Skeletal muscle satellite cell (primary cell): ENCODE measurements around the gene USP32.
A peak's percentile ranks its signal among the peaks of the same experiment; 100 is the strongest.

Experiments used
- H3K27me3 ChIP-seq: 2 replicates; pipeline ENCODE4 v1.7.0; 2013; ENCODE audit warnings: low read length; ENCODE audit not compliant: control insufficient read depth, insufficient read depth
- H3K36me3 ChIP-seq: 2 replicates; pipeline ENCODE4 v1.7.0; 2013; ENCODE audit warnings: mild to moderate bottlenecking, control low read depth, low read length; ENCODE audit not compliant: insufficient read depth
- H3K4me1 ChIP-seq: 2 replicates; pipeline ENCODE4 v1.7.0; 2013; ENCODE audit warnings: low read length; ENCODE audit not compliant: control insufficient read depth, insufficient read depth
- H3K4me2 ChIP-seq: 2 replicates; pipeline ENCODE4 v1.7.0; 2013; ENCODE audit warnings: mild to moderate bottlenecking, low read length
- H3K4me3 ChIP-seq: 2 replicates; pipeline ENCODE4 v1.7.0; 2013; ENCODE audit warnings: low read length
- H3K9ac ChIP-seq: 2 replicates; pipeline ENCODE4 v1.7.0; 2013; ENCODE audit warnings: mild to moderate bottlenecking, low read depth, low read length, moderate library complexity
- H3K9me3 ChIP-seq: replicated peaks from 2 replicates; pipeline ENCODE4 v1.7.0; 2013; ENCODE audit warnings: mild to moderate bottlenecking, control low read depth, low read length

The USP32 gene

DNA sequence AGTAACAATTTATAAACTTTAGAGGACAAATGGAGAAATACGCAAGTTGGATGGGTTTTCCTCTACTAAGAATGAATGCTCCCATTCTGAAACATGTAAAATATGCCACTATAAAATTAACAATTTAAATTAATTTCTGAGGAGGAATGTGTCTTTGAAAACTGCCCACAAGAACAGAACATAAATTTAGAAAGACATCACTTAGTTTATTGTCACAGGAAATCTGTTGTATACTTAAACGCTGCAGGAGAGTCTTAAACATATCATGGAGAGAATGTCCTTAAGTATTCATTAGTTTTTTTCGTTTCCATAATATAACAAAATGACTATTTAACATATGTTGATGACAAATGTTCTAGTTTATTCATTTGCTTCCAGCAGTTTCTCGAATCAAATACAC lies 29.6 kb downstream of the USP32 start:
- no peak overlapping the region for H3K9ac ChIP-seq
- no peak overlapping the region for H3K4me2 ChIP-seq
- no peaks in the 10 kb centered on the region for H3K36me3 ChIP-seq
- no peaks in the 10 kb centered on the region for H3K27me3 ChIP-seq
- peaks cover 3% of the 10 kb centered on the region for H3K4me1 ChIP-seq
- H3K9me3 ChIP-seq, result no peaks in the 10 kb centered on the region
- H3K4me3 ChIP-seq, result no peak overlapping the region

- no peak overlapping the region for H3K4me2 ChIP-seq
- no peak overlapping the region for H3K4me3 ChIP-seq
- no peaks in the 10 kb centered on the region for H3K36me3 ChIP-seq
- H3K9me3 ChIP-seq, result no peaks in the 10 kb centered on the region
- no peaks in the 10 kb centered on the region for H3K27me3 ChIP-seq
- H3K9ac ChIP-seq, result no peak overlapping the region
- H3K4me1 ChIP-seq, result peaks cover 6% of the 10 kb centered on the region
Measured at GRCh38 chr17:60361889-60362288, 30.0 kb downstream of the USP32 start.

GRCh38 chr17:60359415-60359814 lies 32.5 kb downstream of the USP32 start:
- Histone ChIP-seq H3K27me3 (no peaks in the 10 kb centered on the region), H3K4me3 (no peak overlapping the region), H3K4me2 (no peak overlapping the region), H3K9ac (no peak overlapping the region), H3K4me1 (peaks cover 25% of the 10 kb centered on the region), H3K36me3 (no peaks in the 10 kb centered on the region), H3K9me3 (no peaks in the 10 kb centered on the region)

DNA sequence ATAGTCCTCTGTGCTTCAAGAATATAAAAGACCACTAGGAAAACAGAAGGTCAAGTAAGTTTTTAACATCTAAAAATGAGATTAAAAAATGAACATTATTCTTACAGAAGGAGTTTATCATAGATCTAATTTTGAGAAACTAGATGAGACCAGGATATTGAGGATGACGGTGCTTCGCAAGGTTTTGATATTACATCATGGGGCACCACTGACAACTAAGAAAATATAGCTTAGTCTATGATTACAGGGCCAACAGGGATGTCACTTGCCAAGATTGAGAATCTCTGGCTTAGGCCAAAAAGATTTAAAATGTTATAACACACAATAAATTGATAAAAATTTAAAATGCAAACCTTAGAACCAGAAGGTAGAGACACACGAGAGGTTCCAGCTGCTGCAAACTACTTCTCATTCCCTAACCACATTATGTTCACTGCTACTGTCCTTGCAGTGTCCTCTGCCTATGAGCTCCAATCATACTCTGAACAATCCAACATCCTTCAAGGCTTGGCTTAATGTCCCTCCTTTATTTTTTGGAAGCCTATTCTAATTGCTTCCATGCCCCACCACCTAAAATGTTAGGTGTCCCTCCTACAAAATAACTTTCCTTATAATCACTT lies 33.2 kb downstream of the USP32 start:
- H3K4me2 ChIP-seq, result no peak overlapping the region
- no peak overlapping the region for H3K9ac ChIP-seq
- H3K36me3 ChIP-seq, result no peaks in the 10 kb centered on the region
- H3K9me3 ChIP-seq, result no peaks in the 10 kb centered on the region
- peaks cover 31% of the 10 kb centered on the region for H3K4me1 ChIP-seq
- no peak overlapping the region for H3K4me3 ChIP-seq
- no peaks in the 10 kb centered on the region for H3K27me3 ChIP-seq

DNA sequence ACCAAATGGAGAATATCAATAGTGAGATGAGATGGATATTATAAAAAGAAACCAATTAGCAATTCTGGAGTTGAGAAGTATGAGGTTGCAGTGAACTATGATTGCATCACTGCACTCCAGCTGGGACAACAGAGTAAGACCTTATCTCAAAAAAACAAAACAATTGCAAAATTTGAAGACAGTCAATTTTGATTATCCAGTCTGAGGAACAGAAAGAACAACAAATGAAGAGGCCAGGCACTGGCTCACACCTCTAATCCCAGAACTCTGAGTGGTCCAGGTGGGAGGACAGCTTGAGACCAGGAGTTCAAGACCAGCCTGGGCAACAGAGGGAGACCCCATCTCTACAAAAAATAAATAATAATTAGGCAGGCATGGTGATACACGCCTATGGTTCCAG lies 35.0 kb downstream of the USP32 start:
- H3K4me3 ChIP-seq, result no peak overlapping the region
- H3K36me3 ChIP-seq, result no peaks in the 10 kb centered on the region
- peaks cover 36% of the 10 kb centered on the region for H3K4me1 ChIP-seq
- H3K9ac ChIP-seq, result no peak overlapping the region
- H3K9me3 ChIP-seq, result no peaks in the 10 kb centered on the region
- no peak overlapping the region for H3K4me2 ChIP-seq
- H3K27me3 ChIP-seq, result no peaks in the 10 kb centered on the region

DNA sequence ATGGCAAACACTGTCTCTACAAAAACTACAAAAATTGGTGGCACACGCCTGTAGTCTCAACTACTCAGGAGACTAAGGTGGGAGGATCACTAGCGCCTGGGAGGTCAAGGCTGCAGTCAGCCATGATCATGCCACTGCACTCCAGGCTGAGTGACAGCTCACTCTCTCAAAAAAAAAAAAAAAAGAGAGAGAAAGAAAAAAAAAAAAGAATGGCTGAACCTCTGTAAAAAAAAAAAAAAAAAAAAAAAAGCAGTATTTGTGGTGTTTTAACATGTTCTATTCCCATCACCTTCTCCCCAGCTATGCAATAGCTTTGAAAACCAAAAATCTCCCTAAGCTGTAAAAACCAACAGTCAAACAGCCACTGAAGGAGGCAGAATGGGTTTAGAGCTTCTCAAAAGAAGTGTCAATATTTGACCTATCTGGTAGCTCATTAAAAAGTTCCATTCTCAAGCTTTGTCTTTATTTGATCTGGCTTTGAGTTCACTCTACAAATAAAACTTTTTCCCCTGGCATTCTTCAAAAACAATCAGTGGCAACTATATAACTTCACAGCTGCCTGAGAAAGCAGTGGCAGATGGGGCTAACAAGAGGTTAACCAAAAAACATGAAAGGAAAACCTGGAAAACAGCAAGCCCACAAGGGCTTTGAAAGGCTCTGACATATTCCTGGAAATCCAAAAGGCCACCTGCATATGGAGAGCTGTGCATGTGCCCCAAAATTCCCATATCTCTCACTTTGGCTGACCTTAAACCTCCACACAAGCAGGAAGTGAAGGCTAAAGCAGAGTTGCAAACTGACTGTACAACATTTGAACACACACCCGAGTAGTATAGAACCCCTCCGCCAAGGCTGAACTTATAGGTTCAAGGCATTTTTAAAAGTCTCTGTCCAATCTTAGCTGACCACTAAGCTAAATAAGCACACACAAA lies 36.0 kb downstream of the USP32 start:
- no peak overlapping the region for H3K4me2 ChIP-seq
- H3K27me3 ChIP-seq, result no peaks in the 10 kb centered on the region
- no peak overlapping the region for H3K4me3 ChIP-seq
- H3K4me1 ChIP-seq, result peaks cover 36% of the 10 kb centered on the region
- no peak overlapping the region for H3K9ac ChIP-seq
- no peaks in the 10 kb centered on the region for H3K9me3 ChIP-seq
- H3K36me3 ChIP-seq, result no peaks in the 10 kb centered on the region

- Histone ChIP-seq H3K4me3 (no peak overlapping the region), H3K9ac (no peak overlapping the region), H3K36me3 (no peaks in the 10 kb centered on the region)
Measured at GRCh38 chr17:60354223-60354622, 37.7 kb downstream of the USP32 start.

DNA sequence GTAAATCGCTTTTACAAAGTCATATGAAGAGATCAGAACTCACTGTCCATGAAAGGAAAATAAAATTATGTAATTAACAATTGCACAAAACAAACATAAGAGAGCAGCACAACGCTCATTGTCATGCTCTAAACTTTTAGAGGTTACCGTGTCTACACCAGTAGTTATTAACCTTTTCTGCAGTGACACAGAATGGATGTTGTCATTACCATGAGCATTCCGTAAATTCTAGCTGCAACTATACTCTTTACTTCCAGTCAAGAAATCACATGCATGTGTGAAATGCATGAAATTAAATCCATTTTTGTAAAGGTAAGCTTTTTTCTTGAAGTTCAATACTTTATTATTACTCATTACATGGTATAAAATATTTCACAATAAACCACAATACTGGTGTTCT lies 38.2 kb downstream of the USP32 start:
- Histone ChIP-seq H3K4me3 (no peak overlapping the region), H3K4me2 (peak overlapping the region; percentile 70), H3K4me1 (peaks cover 36% of the 10 kb centered on the region), H3K27me3 (no peaks in the 10 kb centered on the region), H3K9me3 (no peaks in the 10 kb centered on the region), H3K36me3 (no peaks in the 10 kb centered on the region), H3K9ac (no peak overlapping the region)

More at GRCh38 chr17:60354223-60354622, 37.7 kb downstream of the USP32 start:
- Histone ChIP-seq H3K9me3 (no peaks in the 10 kb centered on the region), H3K27me3 (no peaks in the 10 kb centered on the region), H3K4me1 (peaks cover 36% of the 10 kb centered on the region), H3K4me2 (peak overlapping the region; percentile 70)

DNA sequence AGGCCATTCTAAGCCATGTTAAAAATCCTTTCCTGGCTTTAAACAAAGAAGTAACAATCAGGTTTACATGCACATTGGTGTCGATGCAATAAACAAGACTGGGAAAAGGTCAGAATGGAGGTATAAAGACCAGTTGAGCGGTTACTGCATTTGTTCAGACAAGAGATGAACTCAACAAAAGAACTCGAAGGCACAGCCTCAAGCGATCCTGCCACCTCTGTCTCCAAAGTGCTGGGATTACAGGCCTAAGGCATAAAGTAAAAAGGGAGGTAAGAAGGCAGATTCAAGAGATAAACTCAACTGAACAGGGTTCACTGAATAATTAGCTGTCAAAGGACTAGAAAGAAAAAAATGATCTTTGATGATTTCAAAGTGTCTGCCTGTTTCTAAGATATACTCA lies 39.4 kb downstream of the USP32 start:
- no peak overlapping the region for H3K4me3 ChIP-seq
- peaks cover 33% of the 10 kb centered on the region for H3K4me1 ChIP-seq
- H3K27me3 ChIP-seq, result no peaks in the 10 kb centered on the region
- no peaks in the 10 kb centered on the region for H3K9me3 ChIP-seq
- no peak overlapping the region for H3K4me2 ChIP-seq
- H3K36me3 ChIP-seq, result no peaks in the 10 kb centered on the region
- no peak overlapping the region for H3K9ac ChIP-seq

DNA sequence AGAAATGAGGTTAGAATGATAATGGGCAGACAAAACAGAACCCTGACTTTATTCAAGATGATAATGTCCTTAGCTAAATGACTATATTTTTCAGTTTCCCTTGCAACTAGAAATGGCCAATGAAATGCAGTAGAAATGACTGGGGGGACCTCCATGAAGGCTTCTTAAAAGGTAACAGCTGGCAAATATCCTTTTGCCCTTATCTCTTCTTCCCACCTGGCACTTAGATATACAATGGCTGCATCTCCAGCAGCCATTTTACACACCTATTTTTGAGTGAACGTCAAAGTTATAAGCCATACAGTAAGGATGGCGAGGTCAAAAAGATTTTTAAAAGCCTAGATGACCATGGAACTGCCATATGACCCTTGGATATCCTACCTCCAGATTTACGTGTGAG lies 39.9 kb downstream of the USP32 start:
- Histone ChIP-seq H3K9ac (no peak overlapping the region), H3K4me2 (no peak overlapping the region), H3K27me3 (no peaks in the 10 kb centered on the region), H3K9me3 (no peaks in the 10 kb centered on the region), H3K4me1 (peaks cover 32% of the 10 kb centered on the region), H3K4me3 (no peak overlapping the region), H3K36me3 (no peaks in the 10 kb centered on the region)

GRCh38 chr17:60351012-60351695 lies 40.8 kb downstream of the USP32 start:
- Histone ChIP-seq H3K36me3 (no peaks in the 10 kb centered on the region), H3K27me3 (no peaks in the 10 kb centered on the region), H3K4me3 (no peak overlapping the region), H3K4me1 (peaks cover 23% of the 10 kb centered on the region), H3K4me2 (no peak overlapping the region), H3K9ac (no peak overlapping the region), H3K9me3 (no peaks in the 10 kb centered on the region)
